NT2/D1 (cell line): ENCODE data around the gene MAP2K2.

Experiments
- SUZ12 ChIP-seq: IDR thresholded peaks from 2 replicates; pipeline ENCODE4 v1.6.1; 2011; ENCODE audit not compliant: insufficient read length, insufficient read depth; ENCODE audit errors: extremely low read depth
- ZNF274 ChIP-seq: IDR thresholded peaks from 2 replicates; pipeline ENCODE4 v1.6.1; 2011; ENCODE audit warnings: mild to moderate bottlenecking, low read depth, low read length

- TF ChIP-seq ZNF274 (no peak), SUZ12 (no peak)
Measured at GRCh38 chr19:4115050-4115817, 8.7 kb downstream of the MAP2K2 start.
